NCI-H2171 (cell line): Measurements from ENCODE around the gene TRPM8.
A peak's percentile ranks its signal among the peaks of the same experiment; 100 is the strongest.

Experiments
- DNase-seq: peaks from one replicate; lab custom pipeline; 2025; lab: John Stamatoyannopoulos, UW

Gene TRPM8

DNA sequence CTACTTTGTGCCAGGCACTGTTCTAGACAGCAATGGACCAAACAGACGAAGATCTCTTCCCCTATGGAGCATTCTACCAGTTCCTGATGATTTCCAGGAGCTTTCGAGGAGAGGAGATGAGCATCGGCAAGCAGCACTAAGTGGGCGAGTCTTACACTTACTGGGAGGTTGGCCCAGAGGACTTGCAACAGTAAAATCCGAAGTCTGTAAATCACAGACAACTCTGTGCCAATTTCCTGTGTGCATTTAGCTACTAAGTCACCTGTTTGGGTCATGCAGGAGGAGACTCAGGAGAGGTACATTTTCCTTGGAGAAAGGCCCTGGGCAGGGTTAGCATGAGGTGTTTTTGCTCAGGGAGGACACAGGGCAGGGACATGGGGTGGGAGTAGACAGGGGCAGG lies 58.9 kb downstream of the TRPM8 start:
- no peak for DNase-seq

DNA sequence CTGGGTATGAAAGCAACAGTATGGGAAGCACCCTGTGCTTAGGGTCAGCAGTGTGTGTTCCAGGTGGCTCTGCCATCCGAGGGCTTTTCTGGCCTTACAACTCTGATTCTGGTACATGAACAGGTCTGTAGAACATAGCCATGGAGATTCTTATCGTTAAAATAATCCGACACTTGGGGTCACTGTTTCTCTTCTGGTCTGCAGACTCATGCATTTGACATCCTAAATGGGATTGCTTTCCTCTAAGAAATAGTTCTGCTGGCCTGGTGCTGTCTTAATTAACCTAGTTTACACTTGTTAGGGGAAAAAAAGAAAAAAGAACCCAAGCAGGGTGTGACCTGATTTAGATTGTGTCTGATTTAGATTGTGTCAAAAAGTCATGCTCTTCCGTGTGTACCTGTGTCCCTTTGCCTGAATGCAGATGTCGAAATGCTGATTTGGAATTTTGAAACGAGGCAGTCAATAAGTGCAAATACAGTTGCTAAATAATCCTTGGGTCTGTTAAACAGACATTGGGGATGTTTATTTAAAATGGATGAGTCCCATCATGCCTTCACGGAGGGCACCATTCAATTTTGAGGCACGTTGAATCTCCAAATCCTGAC lies 59.6 kb downstream of the TRPM8 start:
- no peak for DNase-seq

DNA sequence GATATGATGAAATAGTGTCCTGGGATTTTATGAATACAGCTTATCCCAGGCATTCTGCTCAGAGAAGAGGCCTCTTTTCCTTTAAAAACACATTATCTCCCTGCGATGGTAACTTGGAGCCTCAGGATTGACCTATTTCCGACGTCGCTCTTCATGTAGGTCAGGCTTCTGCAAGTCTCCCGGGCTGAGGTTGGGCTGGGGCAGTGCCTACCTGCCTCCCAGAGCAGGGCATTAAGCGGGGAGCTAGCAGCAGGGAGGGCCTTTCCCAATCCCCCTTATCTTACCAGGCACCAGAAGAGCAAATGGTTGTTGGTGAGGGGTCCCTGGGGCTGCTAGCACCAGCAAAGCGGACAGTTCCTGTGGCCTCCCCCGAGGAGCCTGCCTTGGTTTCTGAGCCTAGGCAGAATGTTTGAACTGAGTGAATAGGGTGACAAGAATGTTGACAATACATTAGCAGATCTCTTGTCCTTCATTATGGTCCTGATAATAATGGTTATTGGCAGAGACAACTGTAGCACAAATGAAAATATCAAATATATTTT lies 60.2 kb downstream of the TRPM8 start:
- DNase-seq: no peak

DNA sequence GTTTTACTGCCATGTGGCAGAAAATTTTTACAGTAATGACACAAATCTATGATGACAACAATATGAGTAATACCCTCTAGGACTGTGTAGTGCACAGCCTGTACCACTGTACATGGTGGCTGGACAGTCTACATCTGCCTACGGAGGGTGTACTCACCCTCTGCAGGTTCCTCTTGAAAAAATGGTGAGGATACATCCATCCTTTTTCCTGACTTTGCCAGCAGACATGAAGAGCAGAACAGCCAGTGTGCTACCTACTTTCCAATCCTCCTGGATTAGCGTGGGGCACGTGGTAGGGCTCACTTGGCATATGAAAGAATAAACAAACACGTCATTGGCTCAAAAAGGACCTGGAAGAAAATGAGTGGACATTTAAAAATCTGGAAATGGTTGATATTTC lies 62.6 kb downstream of the TRPM8 start:
- DNase-seq: no peak

- peak; percentile 54 for DNase-seq
Observed at GRCh38 chr2:233980955-233981561, 63.9 kb downstream of the TRPM8 start.

DNA sequence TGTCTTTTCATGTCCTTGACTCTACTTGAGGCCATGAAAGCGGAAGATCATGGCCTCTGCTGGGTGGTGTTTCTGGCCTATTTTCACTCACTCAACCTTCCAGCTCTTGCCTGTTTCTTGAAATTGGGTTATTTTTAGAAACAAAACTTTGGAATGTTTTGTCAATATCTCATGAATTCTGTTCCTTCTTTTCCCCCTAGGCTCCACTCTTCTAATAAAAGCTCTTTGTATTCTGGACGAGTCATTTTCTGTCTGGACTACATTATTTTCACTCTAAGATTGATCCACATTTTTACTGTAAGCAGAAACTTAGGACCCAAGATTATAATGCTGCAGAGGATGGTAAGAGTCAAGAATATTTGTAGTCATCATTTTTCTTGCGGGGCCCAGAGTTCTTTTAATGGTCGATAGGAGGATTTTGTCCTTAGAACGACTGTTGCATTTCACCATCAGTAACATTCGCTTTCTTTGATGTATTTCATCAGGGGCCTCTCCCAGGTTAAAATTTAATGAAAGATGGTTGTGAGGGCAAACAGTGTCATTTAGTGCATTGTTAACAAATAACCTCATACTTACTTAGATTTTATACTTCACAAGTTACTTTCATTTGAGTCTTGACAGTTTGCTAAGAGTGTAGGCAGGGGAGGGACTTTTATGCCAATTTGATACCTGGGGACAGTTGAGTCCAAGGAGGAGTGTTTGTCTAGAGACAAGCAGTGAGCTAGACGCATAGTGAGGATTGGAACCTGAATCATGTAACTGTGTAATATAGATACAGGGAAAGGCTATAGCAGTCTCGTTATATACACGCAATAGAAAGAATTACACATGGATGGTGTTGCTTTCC lies 64.6 kb downstream of the TRPM8 start:
- DNase-seq: no peak

DNA sequence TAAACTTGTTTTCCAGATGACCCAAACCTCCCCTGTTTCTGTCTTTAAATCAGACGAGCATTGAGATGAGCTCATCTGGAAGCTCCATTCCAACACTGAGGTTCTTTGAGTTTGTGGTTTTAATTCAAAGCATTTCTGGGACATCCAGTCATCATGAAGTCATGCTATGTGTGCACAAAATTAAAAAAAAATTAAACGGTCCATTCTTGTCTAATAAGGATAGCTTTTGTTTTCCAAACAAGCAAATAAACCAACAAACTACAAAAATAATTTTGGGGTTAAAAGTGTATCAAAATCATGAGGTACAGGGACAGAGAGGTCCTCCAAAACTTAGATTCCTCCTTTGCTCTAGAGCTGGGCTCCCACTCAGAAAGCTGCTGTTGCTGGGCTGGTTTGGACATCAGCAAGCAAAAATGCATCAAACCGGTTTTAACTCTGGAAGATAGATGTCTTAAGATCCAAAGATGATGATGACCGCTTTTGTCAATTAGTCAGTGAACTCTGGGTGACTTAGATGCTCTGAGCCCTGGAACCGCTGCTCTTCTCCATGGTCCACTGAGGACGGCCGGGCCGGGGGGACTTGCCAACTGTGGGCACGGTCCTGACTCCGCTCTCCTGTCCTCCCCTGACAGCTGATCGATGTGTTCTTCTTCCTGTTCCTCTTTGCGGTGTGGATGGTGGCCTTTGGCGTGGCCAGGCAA lies 65.4 kb downstream of the TRPM8 start:
- no peak for DNase-seq

DNA sequence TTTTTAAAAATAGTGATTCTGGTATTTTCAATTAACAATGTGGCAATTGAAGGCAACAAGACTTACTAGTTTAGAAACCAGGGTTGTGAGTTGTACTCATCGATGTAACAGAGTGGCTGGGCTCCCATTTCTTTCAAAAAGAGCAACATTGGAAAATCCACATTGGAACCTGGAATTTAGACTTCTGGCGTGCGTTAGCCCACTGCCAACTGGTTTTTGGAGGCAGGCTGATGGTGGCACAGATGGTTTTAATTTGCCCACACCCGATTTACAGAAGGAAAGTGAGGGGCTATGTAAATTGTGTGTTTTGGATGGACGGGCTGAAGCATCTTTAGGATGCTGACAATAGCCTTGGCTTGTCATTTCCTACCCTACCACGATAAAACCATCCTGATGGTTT lies 66.3 kb downstream of the TRPM8 start:
- DNase-seq: no peak

- no peak for DNase-seq
Observed at GRCh38 chr2:233988581-233988980, 71.4 kb downstream of the TRPM8 start.

DNA sequence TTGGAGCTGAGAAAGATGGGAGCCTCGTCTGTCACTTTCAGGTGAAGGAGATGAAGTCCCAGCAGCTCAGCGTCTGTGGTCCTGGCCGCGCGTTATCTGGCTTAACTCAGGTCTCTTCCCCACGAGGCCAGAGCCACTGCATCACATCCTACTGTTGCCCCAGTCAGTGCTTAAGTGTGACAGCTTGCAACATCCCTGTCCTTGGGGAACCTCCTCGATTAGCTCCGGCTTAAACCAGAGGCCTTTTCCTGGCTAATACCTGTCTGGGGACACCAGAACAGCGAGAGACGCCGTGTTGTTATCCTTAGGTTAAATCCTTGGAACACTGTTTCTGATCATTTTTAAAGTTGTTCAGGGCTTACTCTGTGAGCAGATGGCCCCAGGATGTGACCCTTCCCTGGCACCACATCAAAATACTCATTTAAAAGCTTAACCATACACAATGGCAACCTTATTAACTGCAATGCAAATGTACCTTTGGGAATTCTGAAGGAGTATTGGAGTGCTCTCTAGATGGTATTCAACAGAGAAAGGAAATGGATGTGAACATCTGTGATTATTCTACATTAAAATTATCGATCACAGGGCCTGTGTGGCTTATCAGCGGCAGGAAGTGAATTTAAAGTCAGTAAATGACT lies 72.2 kb downstream of the TRPM8 start:
- DNase-seq: no peak

DNA sequence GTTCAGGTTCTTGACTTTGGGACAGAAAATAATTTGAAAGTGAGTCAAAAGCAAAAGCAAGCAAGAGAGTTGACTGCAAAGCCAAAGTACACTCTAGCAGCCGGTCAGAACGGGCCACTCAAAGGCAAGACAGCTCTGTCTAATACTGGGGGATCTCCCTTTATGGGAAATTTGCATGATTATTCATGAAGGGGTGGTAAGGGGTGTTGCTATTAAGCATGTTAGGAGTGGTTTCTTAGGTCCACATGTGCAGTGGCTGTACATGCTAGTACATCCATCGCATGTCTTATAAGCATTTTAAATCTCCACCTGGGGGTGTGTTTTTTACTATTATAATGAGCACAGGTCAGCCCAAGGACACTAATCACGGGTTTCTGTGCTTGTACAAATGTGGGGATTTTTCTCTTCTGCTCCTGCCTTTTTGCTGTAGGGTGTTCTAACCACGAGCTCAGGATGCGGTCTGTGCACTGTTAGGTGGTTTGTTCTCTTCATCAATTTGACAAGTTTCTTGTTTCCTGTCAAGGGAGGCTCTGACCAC lies 73.2 kb downstream of the TRPM8 start:
- DNase-seq: no peak

GRCh38 chr2:233991196-233991595 lies 74.0 kb downstream of the TRPM8 start:
- no peak for DNase-seq

GRCh38 chr2:233992513-233993217 lies 75.5 kb downstream of the TRPM8 start:
- DNase-seq: no peak

DNA sequence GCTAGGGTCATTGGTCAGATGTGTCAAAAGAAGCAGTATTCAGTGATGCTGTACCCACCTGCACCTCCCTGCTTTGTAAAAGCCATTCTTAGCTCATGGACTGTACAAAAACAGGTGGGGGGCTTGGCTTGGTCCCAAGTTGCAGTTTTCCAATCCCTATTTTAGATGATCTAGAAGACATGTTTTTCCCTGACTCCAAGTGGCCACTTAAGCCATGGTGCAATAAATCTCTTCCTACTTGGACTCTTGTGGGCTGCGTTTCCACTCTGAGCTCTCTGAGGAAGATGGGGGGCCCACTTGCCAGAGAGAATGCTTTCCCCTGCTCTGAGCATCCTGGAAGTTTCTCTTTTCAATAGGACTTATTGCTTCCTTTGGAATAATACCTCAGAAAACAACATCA lies 76.3 kb downstream of the TRPM8 start:
- DNase-seq: no peak

- no peak for DNase-seq
Observed at GRCh38 chr2:233994151-233994550, 77.0 kb downstream of the TRPM8 start.

DNA sequence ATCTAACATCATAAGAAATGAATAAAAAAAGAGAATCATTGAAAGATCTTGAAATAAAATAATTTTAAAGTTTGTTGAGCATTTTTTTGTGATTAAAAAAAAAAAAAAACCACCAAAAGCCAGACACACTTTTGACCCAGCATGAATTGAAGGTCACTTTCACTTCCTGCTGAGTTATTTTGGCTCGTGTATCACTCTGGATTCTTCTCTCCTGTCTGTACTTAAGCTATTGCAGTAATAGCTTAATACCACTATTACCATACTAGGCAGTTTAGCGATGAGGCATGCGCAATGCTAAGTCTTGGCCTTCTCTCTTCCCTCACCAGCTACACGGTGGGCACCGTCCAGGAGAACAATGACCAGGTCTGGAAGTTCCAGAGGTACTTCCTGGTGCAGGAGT lies 78.8 kb downstream of the TRPM8 start:
- DNase-seq: no peak

- no peak for DNase-seq
Observed at GRCh38 chr2:233996461-233996860, 79.3 kb downstream of the TRPM8 start.

GRCh38 chr2:233997707-233998106 lies 80.5 kb downstream of the TRPM8 start:
- DNase-seq: no peak

DNA sequence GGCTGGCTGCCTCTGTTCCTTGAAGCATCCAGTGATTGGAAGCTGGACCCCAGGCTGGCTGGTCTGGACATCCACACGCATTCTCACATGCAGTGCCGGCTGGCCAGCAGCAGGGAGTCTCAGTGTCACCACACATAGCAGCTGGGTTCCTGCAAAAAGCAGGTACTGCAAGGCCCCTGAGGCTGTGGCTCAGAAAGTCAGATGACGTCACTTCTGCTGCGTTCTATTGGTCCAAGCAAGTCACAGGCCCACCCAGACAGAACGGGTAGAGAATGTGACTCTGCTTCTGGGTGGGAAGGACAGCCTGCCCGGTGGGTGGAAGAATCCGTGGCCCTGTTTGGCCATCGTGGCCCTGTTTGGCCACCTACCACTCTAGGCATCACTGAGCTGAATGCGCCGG lies 82.0 kb downstream of the TRPM8 start:
- no peak for DNase-seq

GRCh38 chr2:234001380-234002160 lies 84.4 kb downstream of the TRPM8 start:
- no peak for DNase-seq
